HepG2 (cell line): ENCODE measurements around the gene SBK2. TPM values are rescaled to one million over a fixed set of nuclear protein-coding genes. Genes with fewer than 3 reads are reported as not detected.

Source experiments
- GATAD1 ChIP-seq: IDR thresholded peaks from 2 replicates; pipeline ENCODE4 v1.6.1; 2016; ENCODE audit warnings: missing genetic modification reagents, missing compliant biosample characterization
- GZF1 ChIP-seq: sonication (generic); formaldehyde crosslinking; IDR thresholded peaks from 2 replicates; pipeline ENCODE4 v1.5.1; 2020; ENCODE audit warnings: mild to moderate bottlenecking, missing genetic modification reagents
- IRX3 ChIP-seq: sonication (generic); formaldehyde crosslinking; IDR thresholded peaks from 2 replicates; pipeline ENCODE4 v1.8.1; 2023; ENCODE audit warnings: mild to moderate bottlenecking, low read depth, missing genetic modification reagents, borderline replicate concordance
- NFKB2 ChIP-seq: sonication (generic); formaldehyde crosslinking; IDR thresholded peaks from 2 replicates; pipeline ENCODE4 v1.4.0; 2020; ENCODE audit warnings: missing genetic modification reagents, borderline replicate concordance
- ZBTB10 ChIP-seq: sonication (generic); formaldehyde crosslinking; IDR thresholded peaks from 2 replicates; pipeline ENCODE4 v1.4.0; 2020; ENCODE audit warnings: missing genetic modification reagents, borderline replicate concordance
- ZNF331 ChIP-seq: sonication (generic); formaldehyde crosslinking; IDR thresholded peaks from 2 replicates; pipeline ENCODE4 v1.4.0; 2020; ENCODE audit warnings: missing genetic modification reagents
- ZNF761 ChIP-seq: sonication (generic); formaldehyde crosslinking; conservative IDR thresholded peaks from 2 replicates; pipeline ENCODE4 v1.4.0; 2020; ENCODE audit warnings: mild to moderate bottlenecking, missing genetic modification reagents
- polyA plus RNA-seq, 8 experiments: library from polyadenylated mRNA; depleted of rRNA in 3 of 8; stranded (reverse) in 7 of 8; unstranded in 1 of 8; fragments of >200 nt; fragmentation: Illumina TruSeq in 4 of 8; extraction: Trizol in 4 of 8; gene quantifications; 2 replicates each; pipeline versions ENCODE4 v1.2.1 to v1.2.3, GENCODE V29; 2011 to 2016; ENCODE audit warnings: low read depth in 4 of 8, missing spikeins in 1 of 8, mixed read lengths in 1 of 8; ENCODE audit not compliant: insufficient read depth in 1 of 8
- total RNA-seq, 5 experiments: library from RNA; depleted of rRNA; stranded (reverse); fragments of >200 nt; fragmentation: Illumina TruSeq; extraction: Trizol; gene quantifications; 2 replicates each; pipeline ENCODE4 v1.2.3, GENCODE V29; 2016; ENCODE audit warnings: low read depth in 1 of 5
- TF ChIP-seq, protein P1 (sequence below), 2 experiments: sonication (generic) in 1 of 2; formaldehyde crosslinking in 1 of 2; IDR thresholded peaks; 2 replicates each; pipeline versions ENCODE4 v1.4.0 to v1.6.1; 2016 to 2020; ENCODE audit warnings: borderline replicate concordance in 1 of 2, low read depth in 1 of 2, mild to moderate bottlenecking in 1 of 2, missing genetic modification reagents in 1 of 2
- TF ChIP-seq, protein P2 (sequence below): sonication (generic); formaldehyde crosslinking; IDR thresholded peaks from 2 replicates; pipeline ENCODE4 v1.4.0; 2020; ENCODE audit warnings: missing genetic modification reagents, low read depth, mild to moderate bottlenecking, borderline replicate concordance

Gene SBK2
- total and polyA plus RNA-seq, 2 of the 13 experiments (the other 11 are each of a cell fraction or from before 2014, with no cell fraction given): 0.24 TPM; not detected in 1

GRCh38 chr19:55580628-55581144 is 43.8 kb upstream of the SBK2 start, which contains the start of gene ZNF579 (continued):
- TF ChIP-seq GZF1 (0 out of 2 replicates have a peak, but pooled peaks have one; percentile 27), GATAD1 (peak; percentile 90), IRX3 (no peak), ZBTB10 (CRISPR knock-in tag) (no peak), ZNF331 (CRISPR knock-in tag) (peak; percentile 81; the same call in 1 of the 2 replicates), NFKB2 (CRISPR knock-in tag) (no peak; the same call in 1 of the 2 replicates), ZNF761 (0 out of 2 replicates have a peak, but pooled peaks have one; percentile 65)
- TF ChIP-seq, protein P1, sequence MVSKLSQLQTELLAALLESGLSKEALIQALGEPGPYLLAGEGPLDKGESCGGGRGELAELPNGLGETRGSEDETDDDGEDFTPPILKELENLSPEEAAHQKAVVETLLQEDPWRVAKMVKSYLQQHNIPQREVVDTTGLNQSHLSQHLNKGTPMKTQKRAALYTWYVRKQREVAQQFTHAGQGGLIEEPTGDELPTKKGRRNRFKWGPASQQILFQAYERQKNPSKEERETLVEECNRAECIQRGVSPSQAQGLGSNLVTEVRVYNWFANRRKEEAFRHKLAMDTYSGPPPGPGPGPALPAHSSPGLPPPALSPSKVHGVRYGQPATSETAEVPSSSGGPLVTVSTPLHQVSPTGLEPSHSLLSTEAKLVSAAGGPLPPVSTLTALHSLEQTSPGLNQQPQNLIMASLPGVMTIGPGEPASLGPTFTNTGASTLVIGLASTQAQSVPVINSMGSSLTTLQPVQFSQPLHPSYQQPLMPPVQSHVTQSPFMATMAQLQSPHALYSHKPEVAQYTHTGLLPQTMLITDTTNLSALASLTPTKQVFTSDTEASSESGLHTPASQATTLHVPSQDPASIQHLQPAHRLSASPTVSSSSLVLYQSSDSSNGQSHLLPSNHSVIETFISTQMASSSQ (IDR thresholded peaks at IDR 0.05; ENCODE audit: low read depth): no peak
- TF ChIP-seq, protein P1 (CRISPR knock-in tag; IDR thresholded peaks at IDR 0.05; ENCODE audit: borderline replicate concordance): peak; percentile 49; the same call in 1 of the 2 replicates
- TF ChIP-seq, protein P2, sequence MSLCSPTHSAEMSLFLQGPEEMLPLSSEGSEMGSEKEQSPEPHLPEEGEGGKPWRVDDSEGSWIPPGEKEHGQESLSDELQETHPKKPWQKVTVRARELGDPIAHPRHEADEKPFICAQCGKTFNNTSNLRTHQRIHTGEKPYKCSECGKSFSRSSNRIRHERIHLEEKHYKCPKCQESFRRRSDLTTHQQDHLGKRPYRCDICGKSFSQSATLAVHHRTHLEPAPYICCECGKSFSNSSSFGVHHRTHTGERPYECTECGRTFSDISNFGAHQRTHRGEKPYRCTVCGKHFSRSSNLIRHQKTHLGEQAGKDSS (CRISPR knock-in tag): no peak
